HG03095 (cell line): ENCODE results near the gene PRKCZ.

ENCODE experiments used
- ATAC-seq: cut with Tn5 transposase; IDR thresholded peaks from one replicate; pipeline ENCODE4 v1.9.1; 2021; ENCODE audit warnings: moderate library complexity; ENCODE audit not compliant: unreplicated experiment

PRKCZ gene

GRCh38 chr1:2188336-2188735 is 138.1 kb downstream of the PRKCZ start:
- ATAC-seq: no peak

DNA sequence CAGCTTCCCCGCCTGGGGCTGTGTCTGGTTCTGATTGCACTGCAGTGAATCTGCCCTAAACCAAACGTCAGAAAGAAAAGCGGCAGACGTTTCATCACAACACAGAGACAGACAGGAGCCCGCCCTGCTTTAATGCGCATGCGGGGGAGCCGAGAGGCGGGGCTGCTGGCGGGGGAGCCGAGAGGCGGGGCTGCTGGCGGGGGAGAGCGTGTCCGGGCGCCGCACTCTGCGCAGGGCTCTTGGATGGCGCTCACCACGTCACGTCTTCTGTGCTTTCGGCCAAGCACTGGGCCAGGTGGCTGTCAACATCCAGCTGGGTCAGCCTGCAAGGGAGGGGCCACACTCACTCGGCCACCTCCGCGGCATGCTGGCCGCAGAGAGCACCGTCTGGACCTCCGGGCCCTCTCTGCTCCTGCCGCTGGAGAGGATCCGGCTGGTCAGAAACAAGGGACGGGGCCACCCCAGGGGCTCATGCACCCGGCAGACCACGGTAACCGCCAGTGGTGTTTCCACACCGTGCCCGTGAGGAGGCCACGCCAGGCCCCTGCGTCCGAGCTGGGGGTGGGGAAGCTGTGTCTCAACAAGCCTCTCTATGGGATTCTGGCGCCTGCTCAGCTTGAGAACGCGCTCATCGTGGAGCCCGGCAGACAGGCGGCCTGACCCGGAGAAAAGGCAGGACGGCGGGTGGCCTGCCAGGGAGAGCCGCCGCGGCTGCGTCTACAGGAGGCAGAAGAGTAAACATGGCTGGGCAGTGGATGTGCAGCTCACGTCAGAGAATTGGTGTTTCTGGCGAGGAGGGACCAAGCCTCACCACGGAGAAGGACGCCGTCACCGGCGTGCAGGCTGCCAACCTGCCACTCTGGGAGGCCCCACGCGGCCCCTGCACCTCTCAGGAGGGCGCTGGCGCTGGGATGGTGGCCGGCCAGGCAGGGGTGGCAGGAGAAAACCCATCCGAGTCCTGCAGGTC is 139.5 kb downstream of the PRKCZ start:
- peak; percentile 48 for ATAC-seq

DNA sequence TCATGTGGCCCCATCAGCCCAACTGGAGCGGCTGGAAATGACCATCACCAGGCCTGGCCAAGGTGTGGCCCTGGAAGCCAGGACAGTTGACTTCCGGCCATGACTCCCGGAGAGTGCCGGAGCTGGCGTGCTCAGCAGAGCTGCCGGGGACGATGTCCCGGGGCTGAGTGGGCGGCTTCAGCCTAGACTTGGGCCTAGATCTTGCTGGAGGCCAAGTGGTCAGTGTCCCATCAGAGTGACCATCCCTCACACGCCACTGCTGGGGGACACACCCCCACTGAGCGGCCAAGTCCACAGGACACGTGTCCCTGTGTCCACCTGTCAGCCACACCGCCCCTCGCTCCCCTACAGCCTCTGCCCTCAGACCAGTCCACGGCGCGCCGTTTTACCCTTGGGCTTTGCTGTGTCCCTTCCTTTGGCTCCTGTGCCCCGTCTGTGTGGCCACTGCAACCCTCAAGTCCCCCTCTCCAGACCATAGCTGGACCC is 140.3 kb downstream of the PRKCZ start:
- ATAC-seq: no peak

GRCh38 chr1:2192031-2192995 is 142.1 kb downstream of the PRKCZ start:
- ATAC-seq: no peak

DNA sequence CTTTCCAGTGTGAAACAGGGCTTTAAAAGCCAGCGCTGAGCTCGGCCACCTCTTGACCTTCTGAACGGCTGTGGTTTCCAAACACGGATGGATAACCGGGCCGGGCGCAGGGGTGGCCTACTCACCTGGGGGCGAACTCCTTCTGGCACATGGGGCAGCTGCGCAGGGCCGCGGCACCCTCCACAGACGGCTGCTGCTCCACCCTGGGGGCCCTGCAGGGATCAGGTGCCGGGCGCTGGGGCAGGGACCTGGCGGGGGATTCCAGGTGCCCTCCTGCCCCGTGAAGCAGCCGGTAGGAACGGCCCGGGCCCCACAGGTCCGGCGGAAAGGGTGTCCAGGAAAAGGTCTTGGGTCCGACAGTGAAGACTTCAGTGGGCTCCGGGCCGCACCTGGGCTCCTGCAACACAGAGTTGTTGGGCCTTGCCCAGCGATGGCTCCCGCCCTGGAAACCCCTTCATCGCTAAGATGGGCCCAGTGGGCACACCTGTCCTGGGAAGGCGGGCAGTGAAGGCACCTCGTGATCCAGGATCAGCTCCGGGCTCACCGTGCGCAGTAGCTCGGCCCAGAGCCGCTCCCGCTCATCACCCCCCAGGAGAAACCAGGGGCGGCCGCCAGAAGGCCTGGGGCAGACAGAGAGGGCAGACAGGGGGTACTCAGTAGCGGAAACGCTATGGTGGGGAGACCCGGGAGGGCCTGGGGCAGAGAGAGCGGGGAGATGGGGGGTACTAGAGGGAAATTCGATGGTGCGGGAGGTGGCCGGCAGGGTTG is 143.5 kb downstream of the PRKCZ start:
- ATAC-seq: no peak

DNA sequence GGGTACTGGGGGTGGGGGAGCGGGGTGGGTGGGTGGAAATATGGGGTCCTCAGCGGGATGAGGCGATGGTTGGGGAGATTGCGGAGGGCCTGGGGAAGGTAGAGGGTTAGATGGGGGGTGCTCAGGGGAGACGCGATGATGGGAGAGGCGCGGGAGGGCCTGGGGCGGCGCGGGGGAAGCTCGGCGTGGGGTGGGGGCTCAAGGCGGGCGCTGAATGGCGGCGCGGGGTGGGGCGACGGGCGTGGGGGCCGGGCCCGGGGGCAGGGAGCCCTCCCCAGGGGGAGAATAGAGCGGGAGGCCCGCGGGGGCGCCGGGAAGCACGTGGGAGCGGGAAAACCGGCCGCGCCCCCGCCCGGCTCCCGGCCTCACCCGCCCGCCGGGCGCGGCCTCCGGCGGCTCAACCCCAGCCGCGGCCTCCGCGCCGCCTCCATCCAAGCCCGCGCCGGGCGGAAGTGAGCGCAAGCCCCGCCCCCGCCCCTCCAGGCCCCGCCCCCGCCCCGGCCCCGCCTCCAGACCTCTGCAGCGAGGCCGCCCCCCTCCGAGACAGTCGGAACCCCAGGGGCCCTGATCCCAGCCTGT is 144.2 kb downstream of the PRKCZ start, which contains the start of gene FAAP20:
Gene FAAP20, minus strand, starts transcription at position 454 of the 579 bp plus-strand sequence. Its CDS starts 23 bp downstream, at position 431.
- ATAC-seq: peak; percentile 35

- ATAC-seq: peak; percentile 44
Observed at GRCh38 chr1:2194898-2195673, 144.9 kb downstream of the PRKCZ start.

- ATAC-seq: no peak
Observed at GRCh38 chr1:2195785-2196184, 145.6 kb downstream of the PRKCZ start.

DNA sequence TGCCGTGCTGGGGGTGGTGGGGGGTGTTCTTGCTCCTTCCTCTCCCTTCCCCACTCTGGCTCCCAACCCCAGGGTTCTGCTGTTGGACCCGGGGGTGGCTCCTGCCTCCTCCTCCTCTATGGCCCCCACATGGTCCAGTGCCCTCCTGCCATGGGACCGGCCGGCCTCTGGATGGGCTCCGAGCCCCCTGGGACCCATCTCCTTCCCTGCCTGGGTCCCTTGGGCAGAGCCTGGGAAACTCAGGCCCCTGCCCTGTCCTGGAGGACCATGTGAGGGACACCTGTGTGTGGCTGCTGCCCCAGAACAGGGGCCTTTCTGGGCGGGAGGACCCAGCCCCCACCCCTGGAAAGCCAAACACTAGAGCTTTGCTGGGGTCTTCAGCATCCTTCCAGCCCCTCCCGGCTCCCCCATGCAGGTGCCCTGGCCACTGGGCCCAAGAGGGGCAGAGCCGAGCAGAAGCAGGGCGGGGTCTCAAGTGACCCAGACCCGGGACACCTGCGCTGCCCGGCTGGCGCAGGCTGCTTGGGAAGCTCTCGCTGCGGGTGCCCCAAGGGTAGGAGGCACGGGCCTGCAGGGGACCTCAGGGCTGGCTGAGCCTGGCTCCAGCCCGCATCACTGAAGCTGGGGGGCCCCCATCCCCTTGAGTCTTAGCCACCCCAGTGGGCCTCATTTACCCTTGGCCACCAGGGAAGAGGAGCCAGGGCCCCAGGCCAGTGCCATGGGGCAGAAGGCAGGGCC is 146.9 kb downstream of the PRKCZ start:
- ATAC-seq: no peak

DNA sequence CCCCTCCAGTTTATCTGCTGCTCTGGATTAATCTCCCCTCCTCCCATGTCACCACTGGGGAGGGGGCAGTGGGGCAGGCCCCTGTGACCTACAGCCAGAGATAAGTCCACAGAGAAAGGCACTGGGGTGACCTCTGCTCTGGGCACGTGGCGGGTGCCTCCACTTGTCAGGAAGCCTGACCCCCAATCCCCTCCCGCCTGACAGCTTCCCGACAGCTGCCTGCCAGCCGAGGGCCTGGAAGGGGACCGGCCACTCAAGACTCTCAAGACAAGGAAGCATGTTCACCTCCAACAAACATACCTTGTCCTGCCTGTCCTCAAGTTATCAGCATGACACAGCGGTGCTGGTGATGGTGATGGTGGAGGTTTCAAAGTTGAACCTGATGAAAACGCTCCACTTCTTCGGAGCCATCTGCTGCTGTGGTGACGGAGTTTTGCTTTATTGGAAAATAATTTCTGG is 147.5 kb downstream of the PRKCZ start:
- ATAC-seq: no peak

DNA sequence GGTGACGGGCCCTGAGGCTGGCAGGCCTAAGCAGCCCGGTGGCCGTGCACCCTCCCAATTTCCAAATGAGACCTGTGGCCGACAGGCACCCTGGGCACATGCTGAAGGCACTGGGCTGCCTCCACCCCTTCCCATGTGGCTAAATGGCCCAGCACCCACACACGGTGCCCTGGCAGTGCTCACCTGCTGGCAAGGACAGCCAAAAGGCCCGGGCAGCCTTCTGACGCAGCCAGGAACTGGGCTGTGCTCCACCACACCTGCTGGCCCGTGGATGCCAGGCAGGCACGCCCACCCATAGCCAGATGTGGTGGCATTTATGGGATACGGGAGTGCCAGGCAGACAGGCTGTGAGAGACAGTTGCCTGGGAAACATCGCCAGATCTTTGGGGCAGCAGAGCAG is 148.4 kb downstream of the PRKCZ start:
- no peak for ATAC-seq

- ATAC-seq: peak; percentile 29
Observed at GRCh38 chr1:2199042-2199810, 149.0 kb downstream of the PRKCZ start.

DNA sequence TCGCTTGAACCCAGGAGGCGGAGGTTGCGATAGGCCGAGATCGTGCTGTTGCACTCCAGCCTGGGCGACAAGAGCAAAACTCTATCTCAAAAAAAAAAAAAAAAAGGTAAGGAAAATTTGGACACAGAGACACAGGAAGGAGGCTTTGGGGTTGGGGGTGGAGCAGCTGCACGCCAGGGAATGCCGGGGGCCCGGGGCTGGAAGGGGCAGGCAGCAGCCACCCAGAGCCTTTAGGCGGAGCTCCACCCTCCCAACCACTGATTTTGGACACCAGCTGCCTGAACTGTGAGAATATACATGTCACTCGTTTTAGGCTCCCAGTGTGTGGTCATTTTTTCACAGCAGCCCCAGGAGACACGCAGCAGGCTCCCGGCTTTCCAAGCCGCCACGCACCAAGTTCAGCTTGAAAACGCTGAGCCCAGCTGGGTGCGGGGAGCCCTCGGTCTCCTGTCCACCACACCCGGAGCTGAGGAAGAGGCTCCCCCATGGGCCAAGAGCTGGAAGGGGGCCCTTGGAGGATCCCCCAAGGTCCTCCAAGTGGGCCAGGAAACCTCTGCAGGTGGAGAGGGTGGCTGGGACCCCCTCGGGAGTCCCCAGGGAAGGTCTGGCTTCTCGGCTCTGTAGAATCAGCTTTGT is 150.2 kb downstream of the PRKCZ start:
- ATAC-seq: no peak

DNA sequence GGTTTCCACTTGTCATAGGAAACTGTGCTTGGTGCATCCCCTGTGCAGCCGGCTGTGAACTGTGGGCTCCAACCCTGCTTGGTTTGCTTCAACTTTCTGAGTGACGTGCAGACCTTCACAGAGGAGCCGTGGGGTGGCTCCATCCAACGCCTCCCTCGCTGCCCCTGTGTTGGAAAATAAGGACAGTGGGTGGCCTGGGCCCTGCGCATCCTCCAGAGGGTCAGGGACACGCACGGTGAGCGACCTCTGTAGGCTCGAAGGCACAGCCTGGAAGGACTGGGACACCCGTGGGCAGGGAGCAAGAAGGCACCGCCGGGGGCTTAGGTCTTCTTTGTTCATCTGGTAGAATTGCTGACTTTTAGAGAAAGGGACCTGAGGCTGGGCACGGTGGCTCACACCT is 150.9 kb downstream of the PRKCZ start:
- ATAC-seq: no peak

DNA sequence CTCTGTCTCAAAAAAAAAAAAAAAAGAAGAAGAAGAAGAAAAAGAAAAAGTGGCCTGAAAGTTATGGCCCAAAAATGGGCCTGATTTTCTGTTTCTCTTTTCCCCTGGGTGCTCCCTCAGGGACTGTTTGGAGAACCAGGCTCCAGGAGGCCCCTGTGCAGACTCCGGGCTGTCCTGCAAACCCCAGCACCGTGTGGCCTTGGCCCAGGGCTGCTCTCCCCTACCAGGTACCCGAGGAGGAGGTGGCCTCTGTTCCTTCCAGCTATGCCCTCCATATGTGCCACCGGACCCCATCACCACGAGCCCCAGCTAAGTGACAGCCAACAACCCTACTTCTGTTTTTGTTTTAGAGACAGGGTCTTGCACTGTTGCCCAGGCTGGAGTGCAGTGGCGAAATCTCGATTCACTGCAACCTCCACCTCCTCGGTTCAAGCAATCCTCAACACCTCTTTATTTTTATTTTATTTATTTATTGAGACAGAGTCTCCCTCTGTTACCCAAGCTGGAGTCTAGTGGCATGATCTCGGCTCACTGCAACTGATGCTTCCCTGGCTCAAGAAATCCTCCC is 151.9 kb downstream of the PRKCZ start:
- ATAC-seq: no peak

GRCh38 chr1:2202843-2203601 is 152.8 kb downstream of the PRKCZ start:
- ATAC-seq: no peak
